Heart right ventricle (tissue), 16 donors: Measurements from ENCODE around the gene ANTXR1. TPM values are rescaled to one million over a fixed set of nuclear protein-coding genes. Genes with fewer than 3 reads are reported as not detected.

ENCODE experiments used
- ATAC-seq, 8 donors: fragments of 200-7000 bp; cut with Tn5 transposase; one replicate each; pipeline ENCODE4 v1.9.1; 2020; ENCODE audit warnings: mild to moderate bottlenecking in 8 of 8, moderate library complexity in 8 of 8, moderate number of reproducible peaks in 1 of 8
- DNase-seq, 2 donors: peaks; one replicate each; pipeline ENCODE4 v3.0.0-alpha.2; 2020
- H3K27ac ChIP-seq, 10 donors: fragments of 200-600 bp; sonication (generic) in 2 of 10; one replicate each; pipeline versions ENCODE4 v1.5.0 to v1.8.0; 2020 to 2022; ENCODE audit warnings: mild to moderate bottlenecking in 3 of 10
- H3K27me3 ChIP-seq, 7 donors: fragments of 200-600 bp; one replicate each; pipeline ENCODE4 v1.8.0; 2021 to 2022; ENCODE audit warnings: mild to moderate bottlenecking in 2 of 7
- H3K36me3 ChIP-seq, 9 donors: fragments of 200-600 bp; sonication (generic) in 1 of 9; one replicate each; pipeline versions ENCODE4 v1.5.0 to v1.8.0; 2020 to 2022; ENCODE audit warnings: mild to moderate bottlenecking in 2 of 9
- H3K4me1 ChIP-seq, 9 donors: fragments of 200-600 bp; sonication (generic) in 1 of 9; one replicate each; pipeline versions ENCODE4 v1.5.0 to v1.8.0; 2020 to 2022; ENCODE audit warnings: mild to moderate bottlenecking in 4 of 9
- H3K4me3 ChIP-seq, 10 donors: fragments of 200-600 bp; sonication (generic) in 2 of 10; one replicate each; pipeline versions ENCODE4 v1.5.0 to v1.8.0; 2020 to 2022; ENCODE audit warnings: mild to moderate bottlenecking in 7 of 10, moderate library complexity in 2 of 10
- H3K9me3 ChIP-seq, 11 donors: fragments of 200-600 bp in 10 of 11; sonication (generic) in 2 of 11; one replicate each; pipeline versions ENCODE4 v1.5.0 to v1.8.0; 2013 to 2022; ENCODE audit warnings: mild to moderate bottlenecking in 2 of 11, control low read depth in 1 of 11, moderate library complexity in 1 of 11
- CTCF ChIP-seq, 9 donors: fragments of 200-600 bp; sonication (generic) in 2 of 9; IDR thresholded peaks; one replicate each; pipeline versions ENCODE4 v1.5.0 to v1.8.0; 2021 to 2022; ENCODE audit warnings: antibody characterized with exemption in 9 of 9, mild to moderate bottlenecking in 5 of 9, moderate library complexity in 1 of 9
- WGBS, 2 donors: extraction: QIAGEN DNeasy Blood & Tissue Kit; methylation state at CpG; one replicate each; pipeline ENCODE4 v1.1.7; 2013; ENCODE audit warnings: inconsistent platforms in 1 of 2; 5-methylcytosine and 5-hydroxymethylcytosine counted together
- intact Hi-C, 10 donors: fragments of 100-400 bp; cut with DNase I; formaldehyde crosslinking; loops; one replicate each; pipeline versions ENCODE4 v1.11.1 to v1.14.2; 2022
- polyA plus RNA-seq, 2 donors: library from polyadenylated mRNA; stranded (reverse); fragments of 200-250 nt; gene quantifications; one replicate each; pipeline ENCODE4 v1.2.3, GENCODE V29; 2013
- total RNA-seq, 10 donors: library from RNA; stranded (reverse); fragmentation: NEBNext Ultra II Directional in 3 of 10; extraction: Animal tissue kit (Norgen Biotek cat#: 25700) in 3 of 10; gene quantifications; one replicate each; pipeline versions ENCODE4 v1.2.1 to v1.2.4, GENCODE V29; 2021 to 2023
- donor health status: Arrhythmogenic right ventricular cardiomyopathy.
- donor health status: ischemic (EF 13 %, LVEDD 7.1; RV severe dilation, severe dysfunction).
- donor health status: healthy with polysubstance abuse.
- donor health status: DM: no; HTN: yes; CAD: no.
- donor health status: DM: no; HTN: no; CAD: no.
- donor health status: ischemic (EF 25% LVEDD 6.9; RV normal size, moderate dysfunction).
- donor health status: ischemic (EF 25% LVEDD 5.7; RV mildly dilated, moderate dysfunction).
- donor health status: healthy.
- donor health status: DM: yes; HTN: yes; CAD: no.
- donor health status: Ischemic cardiomyopathy.
- donor health status: ischemic (EF 35%, LVEDD 5.7; RV mildly dilated, moderate dysfunction).
- donor health status: nonischemic (EF 11% LVEDD 7.7; RV severe dilation, severe dysfunction).
- donor health status: DM: yes; HTN: yes; CAD: no.
- donor health status: PGD.
- donor health status: ischemic (EF 29% LVEDD 5.4; RV normal size, mild dysfunction).
- donor health status: nonischemic (EF 23%, LVEDD 6.1; RV moderate dilation, normal function).

ANTXR1 gene
- total and polyA plus RNA-seq, 12 donors = 8.9 to 33.1 (median 24.1) TPM

GRCh38 chr2:68993660-68994059, 19.3 kb upstream of the ANTXR1 start:
- intact Hi-C loops = no loop called here
- no peaks in the 10 kb centered on the region for H3K9me3 ChIP-seq
- no peaks in the 10 kb centered on the region for H3K36me3 ChIP-seq
- no peak overlapping the region for H3K4me3 ChIP-seq
- H3K27ac ChIP-seq = no peak overlapping the region
- DNase-seq (no peak), ATAC-seq (peak in 2 of 8 donors; percentile 50 to 51)
- no peak for TF ChIP-seq CTCF (IDR thresholded peaks at IDR 0.05)
- no peaks in the 10 kb centered on the region for H3K4me1 ChIP-seq
- H3K27me3 ChIP-seq = peaks cover 0 to 3% (median 0%) of the 10 kb centered on the region in 7 donors
- WGBS, 2 donors = 88 to 89% methylated on average over 7 of the region's 7 CpGs

- no peak for TF ChIP-seq CTCF (IDR thresholded peaks at IDR 0.05)
- intact Hi-C loops = no loop called here
- H3K4me3 ChIP-seq = no peak overlapping the region
- peaks cover 0 to 3% (median 0%) of the 10 kb centered on the region in 7 donors for H3K27me3 ChIP-seq
- peak; percentile 26 to 42 for DNase-seq
- peak in 7 of 8 donors; percentile 21 to 80 (median 52) for ATAC-seq
- WGBS, 2 donors = 53 to 62% methylated on average over 4 of the region's 4 CpGs
- no peak overlapping the region for H3K27ac ChIP-seq
- no peaks in the 10 kb centered on the region for H3K9me3 ChIP-seq
- no peaks in the 10 kb centered on the region for H3K4me1 ChIP-seq
- H3K36me3 ChIP-seq = no peaks in the 10 kb centered on the region
Observed at GRCh38 chr2:68994864-68995263, 18.1 kb upstream of the ANTXR1 start.

- intact Hi-C loops = no loop called here
- DNase-seq = no peak
- no peak for TF ChIP-seq CTCF (IDR thresholded peaks at IDR 0.05)
- Histone ChIP-seq H3K9me3 (peaks cover 0 to 4% (median 0%) of the 10 kb centered on the region in 11 donors), H3K27ac (no peak overlapping the region), H3K4me1 (no peaks in the 10 kb centered on the region), H3K27me3 (no peaks in the 10 kb centered on the region), H3K36me3 (no peaks in the 10 kb centered on the region), H3K4me3 (no peak overlapping the region)
- no peak for ATAC-seq
- WGBS, 2 donors = 45 to 56% methylated on average over 3 of the region's 3 CpGs
Observed at GRCh38 chr2:68995916-68996315, 17.1 kb upstream of the ANTXR1 start.

- no peaks in the 10 kb centered on the region for H3K4me1 ChIP-seq
- TF ChIP-seq CTCF (IDR thresholded peaks at IDR 0.05) = no peak
- intact Hi-C loops = no loop called here
- ATAC-seq (no peak), DNase-seq (no peak)
- H3K9me3 ChIP-seq = peaks cover 0 to 19% (median 5%) of the 10 kb centered on the region in 11 donors
- no peaks in the 10 kb centered on the region for H3K36me3 ChIP-seq
- H3K27me3 ChIP-seq = peaks cover 0 to 5% (median 0%) of the 10 kb centered on the region in 7 donors
- H3K4me3 ChIP-seq = no peak overlapping the region
- H3K27ac ChIP-seq = no peak overlapping the region
Observed at GRCh38 chr2:68997401-68997800, 15.6 kb upstream of the ANTXR1 start.
